CD14-positive monocyte (primary cell): ENCODE measurements around the gene TRAFD1. TPM values are rescaled to one million over a fixed set of nuclear protein-coding genes. Genes with fewer than 3 reads are reported as not detected.

Experiments used
- DNase-seq, 3 donors: peaks; one replicate each; pipeline ENCODE4 v3.0.0-alpha.2; 2011 to 2022
- H2AFZ ChIP-seq: 2 replicates; pipeline ENCODE4 v1.6.0; 2012; ENCODE audit warnings: mild to moderate bottlenecking, low read depth, low read length, inconsistent platforms; ENCODE audit not compliant: insufficient read depth, poor library complexity, severe bottlenecking
- H3K27ac ChIP-seq, 2 donors: 1 replicate in 1 of 2; 2 replicates in 1 of 2; pipeline ENCODE4 v1.5.1; 2012 to 2013; ENCODE audit warnings: low read length in 2 of 2, control low read depth in 1 of 2, inconsistent platforms in 1 of 2, low read depth in 1 of 2, mild to moderate bottlenecking in 1 of 2
- H3K27me3 ChIP-seq, 2 donors: one replicate each; pipeline versions ENCODE4 v1.6.0 to v1.6.1; 2011 to 2013; ENCODE audit warnings: low read length in 2 of 2; ENCODE audit not compliant: control insufficient read depth in 2 of 2, insufficient read depth in 2 of 2
- H3K36me3 ChIP-seq, 2 donors: replicated peaks in 1 of 2; 1 replicate in 1 of 2; 2 replicates in 1 of 2; pipeline versions ENCODE4 v1.5.1 to v1.6.1; 2012 to 2013; ENCODE audit warnings: low read length in 2 of 2, control low read depth in 1 of 2, inconsistent platforms in 1 of 2, mild to moderate bottlenecking in 1 of 2; ENCODE audit not compliant: insufficient read depth in 2 of 2, control insufficient read depth in 1 of 2
- H3K4me1 ChIP-seq, 2 donors: 1 replicate in 1 of 2; 2 replicates in 1 of 2; pipeline versions ENCODE4 v1.5.1 to v1.6.1; 2012 to 2013; ENCODE audit warnings: low read length in 2 of 2, control low read depth in 1 of 2, inconsistent platforms in 1 of 2, mild to moderate bottlenecking in 1 of 2, moderate library complexity in 1 of 2; ENCODE audit not compliant: insufficient read depth in 2 of 2, control insufficient read depth in 1 of 2
- H3K4me2 ChIP-seq: replicated peaks from 2 replicates; pipeline ENCODE3; 2012; ENCODE audit warnings: low read length, moderate library complexity, mild to moderate bottlenecking; ENCODE audit not compliant: poor library complexity, severe bottlenecking; ENCODE audit errors: extremely low read depth
- H3K4me3 ChIP-seq, 3 experiments: fragments of 200-600 bp in 1 of 3; sonication (generic) in 1 of 3; replicated peaks in 1 of 3; 1 replicate in 2 of 3; 2 replicates in 1 of 3; pipeline ENCODE4 v1.5.1; 2011 to 2013; ENCODE audit warnings: low read length in 3 of 3, mild to moderate bottlenecking in 3 of 3, control low read depth in 2 of 3, low read depth in 2 of 3, inconsistent platforms in 1 of 3, moderate library complexity in 1 of 3
- H3K79me2 ChIP-seq: 2 replicates; pipeline ENCODE4 v1.6.0; 2012; ENCODE audit warnings: mild to moderate bottlenecking, control low read depth, inconsistent platforms, low read length, moderate library complexity; ENCODE audit not compliant: insufficient read depth
- H3K9ac ChIP-seq: 2 replicates; pipeline ENCODE4 v1.6.0; 2017; ENCODE audit warnings: low read length, mild to moderate bottlenecking; ENCODE audit not compliant: insufficient read depth, poor library complexity, severe bottlenecking
- H3K9me3 ChIP-seq, 2 donors: replicated peaks in 1 of 2; 1 replicate in 1 of 2; 2 replicates in 1 of 2; pipeline versions ENCODE4 v1.5.1 to v1.6.1; 2012 to 2013; ENCODE audit warnings: low read length in 2 of 2, control low read depth in 1 of 2; ENCODE audit not compliant: control insufficient read depth in 1 of 2, insufficient read depth in 1 of 2
- H4K20me1 ChIP-seq: 2 replicates; pipeline ENCODE4 v1.6.0; 2012; ENCODE audit warnings: mild to moderate bottlenecking, low read length, control low read depth, moderate library complexity; ENCODE audit not compliant: insufficient read depth
- H3K27ac Mint-ChIP-seq, 7 donors: one replicate each; pipeline ENCODE4 v1.8.0; 2020; ENCODE audit warnings: mild to moderate bottlenecking in 7 of 7, mixed read lengths in 7 of 7, moderate library complexity in 6 of 7, inconsistent platforms in 2 of 7
- H3K27me3 Mint-ChIP-seq, 3 donors: one replicate each; pipeline ENCODE4 v1.8.0; 2021 to 2022; ENCODE audit warnings: low read depth in 3 of 3, mild to moderate bottlenecking in 3 of 3, mixed read lengths in 3 of 3, moderate library complexity in 3 of 3, inconsistent platforms in 1 of 3
- H3K36me3 Mint-ChIP-seq, 2 donors: one replicate each; pipeline ENCODE4 v1.8.0; 2020; ENCODE audit warnings: mixed read lengths in 2 of 2, inconsistent platforms in 1 of 2, mild to moderate bottlenecking in 1 of 2
- H3K4me1 Mint-ChIP-seq: one replicate; pipeline ENCODE4 v1.8.0; 2020; ENCODE audit warnings: mild to moderate bottlenecking, mixed read lengths
- H3K4me3 Mint-ChIP-seq, 2 donors: one replicate each; pipeline ENCODE4 v1.8.0; 2020; ENCODE audit warnings: mild to moderate bottlenecking in 2 of 2, mixed read lengths in 2 of 2, moderate library complexity in 1 of 2
- H3K9me3 Mint-ChIP-seq, 7 donors: one replicate each; pipeline ENCODE4 v1.8.0; 2020 to 2022; ENCODE audit warnings: mixed read lengths in 7 of 7, mild to moderate bottlenecking in 6 of 7, moderate library complexity in 6 of 7, inconsistent platforms in 2 of 7
- CTCF ChIP-seq: fragments of 200-600 bp; IDR thresholded peaks from one replicate; pipeline ENCODE4 v1.8.0; 2022; ENCODE audit warnings: antibody characterized with exemption, mild to moderate bottlenecking
- WGBS: methylation state at CpG from one replicate; pipeline ENCODE4 v1.1.5; 2013; ENCODE audit warnings: missing lambda C conversion rate; ENCODE audit not compliant: insufficient coverage; 5-methylcytosine and 5-hydroxymethylcytosine counted together
- intact Hi-C, 2 donors: fragments of 100-400 bp; cut with micrococcal nuclease; formaldehyde crosslinking; loops; one replicate each; pipeline versions ENCODE4 v1.15.0 to v1.15.1; 2023
- polyA plus RNA-seq, 3 donors: library from polyadenylated mRNA; depleted of rRNA in 1 of 3; unstranded in 2 of 3; stranded (reverse) in 1 of 3; fragments of 300-500 nt in 2 of 3; fragments of >200 nt in 1 of 3; fragmentation: Illumina TruSeq in 2 of 3; gene quantifications; 1 replicate in 2 of 3; 2 replicates in 1 of 3; pipeline ENCODE4 v1.2.3, GENCODE V29; 2012 to 2021

TRAFD1 gene
- polyA plus RNA-seq, 3 donors: 35.2 to 83.6 (median 82.3) TPM

- Histone ChIP-seq H3K9ac (peak overlapping the region; percentile 92), H3K4me1 (peaks cover 25 to 26% of the 10 kb centered on the region in 2 donors), H3K36me3 (peaks cover 0 to 19% of the 10 kb centered on the region in 2 donors), H3K4me2 (peak overlapping the region; percentile 100), H3K27ac (peak overlapping the region; percentile 55 to 91), H3K79me2 (peaks cover 64% of the 10 kb centered on the region), H2AFZ (peak overlapping the region; percentile 87), H3K4me3 (peak overlapping the region; percentile 72 to 96 (median 87)), H4K20me1 (peaks cover 54% of the 10 kb centered on the region), H3K9me3 (no peaks in the 10 kb centered on the region), H3K27me3 (no peaks in the 10 kb centered on the region)
- Mint-ChIP-seq H3K27me3 (peaks cover 0 to 1% (median 0%) of the 10 kb centered on the region in 3 donors), H3K27ac (peak overlapping the region; percentile 85 to 94 (median 91)), H3K4me1 (peaks cover 33% of the 10 kb centered on the region), H3K4me3 (peak overlapping the region; percentile 95 to 97), H3K36me3 (peaks cover 12 to 23% of the 10 kb centered on the region in 2 donors), H3K9me3 (peaks cover 0 to 2% (median 0%) of the 10 kb centered on the region in 7 donors)
- intact Hi-C loops: loop anchor here in 1 of 2 donors (5.0 kb wide), 1 partner anchor 35 kb away; no protein-coding TSS in a partner anchor
- WGBS: 14% methylated on average over 9 of the region's 13 CpGs
- no peak for TF ChIP-seq CTCF
- DNase-seq: peak in 2 of 3 donors; percentile 21 to 24
Observed at GRCh38 chr12:112107306-112108201, 17.8 kb upstream of the TRAFD1 start.

GRCh38 chr12:112108202-112109079, 16.9 kb upstream of the TRAFD1 start, which contains the start of gene NAA25:
Gene NAA25, minus strand, starts transcription at chr12:112108783. Its CDS starts 10 bp downstream, at chr12:112108773.
- Histone ChIP-seq H3K4me1 (peaks cover 27 to 31% of the 10 kb centered on the region in 2 donors), H2AFZ (peak within 1 kb of the TSS; percentile 87)
- intact Hi-C loops: loop anchor here in 1 of 2 donors (5.0 kb wide), 1 partner anchor 34 kb away; no protein-coding TSS in a partner anchor

More at GRCh38 chr12:112108202-112109079, 16.9 kb upstream of the TRAFD1 start, which contains the start of gene NAA25:
- peak; percentile 69 to 76 (median 76) for DNase-seq
- Histone ChIP-seq H3K9ac (peak within 1 kb of the TSS; percentile 92), H3K9me3 (no peaks in the 10 kb centered on the region), H3K79me2 (peaks cover 55% of the 10 kb centered on the region), H3K36me3 (peaks cover 0 to 14% of the 10 kb centered on the region in 2 donors), H3K4me2 (peak within 1 kb of the TSS; percentile 100), H3K4me3 (peak within 1 kb of the TSS; percentile 72 to 96 (median 87)), H3K27ac (peak within 1 kb of the TSS; percentile 56 to 91), H4K20me1 (peaks cover 46% of the 10 kb centered on the region), H3K27me3 (no peaks in the 10 kb centered on the region)
- H3K27me3 Mint-ChIP-seq: peaks cover 0 to 1% (median 0%) of the 10 kb centered on the region in 3 donors
- H3K4me1 Mint-ChIP-seq: peaks cover 37% of the 10 kb centered on the region
- peaks cover 12 to 15% of the 10 kb centered on the region in 2 donors for H3K36me3 Mint-ChIP-seq
- peaks cover 0 to 5% (median 0%) of the 10 kb centered on the region in 7 donors for H3K9me3 Mint-ChIP-seq
- H3K27ac Mint-ChIP-seq: peak within 1 kb of the TSS; percentile 92 to 97 (median 93)
- peak within 1 kb of the TSS; percentile 95 to 97 for H3K4me3 Mint-ChIP-seq
- no peak for TF ChIP-seq CTCF
- WGBS: under 1% methylated on average over 69 of the region's 74 CpGs
